BLaER1 treated with 17β-estradiol and CSF1 and Interleukin-3, amounts not matched to agents 10 nM and 100 nM (cell line): ENCODE data around the gene PLAC8L1.

Experiments used
- H3K27ac ChIP-seq, 11 experiments: shearing (Covaris generic); formaldehyde crosslinking; 2 replicates each; pipeline ENCODE4 v1.8.1; 2022
- H3K27me3 ChIP-seq, 11 experiments: shearing (Covaris generic); formaldehyde crosslinking; 2 replicates each; pipeline ENCODE4 v1.8.1; 2022
- H3K36me3 ChIP-seq, 11 experiments: shearing (Covaris generic); formaldehyde crosslinking; 2 replicates each; pipeline ENCODE4 v1.8.1; 2022
- H3K4me1 ChIP-seq, 10 experiments: shearing (Covaris generic); formaldehyde crosslinking; 2 replicates each; pipeline ENCODE4 v1.8.1; 2022
- H3K4me2 ChIP-seq, 11 experiments: shearing (Covaris generic); formaldehyde crosslinking; 2 replicates each; pipeline ENCODE4 v1.8.1; 2022
- H3K4me3 ChIP-seq, 10 experiments: shearing (Covaris generic); formaldehyde crosslinking; 2 replicates each; pipeline ENCODE4 v1.8.1; 2022
- H3K9ac ChIP-seq, 11 experiments: shearing (Covaris generic); formaldehyde crosslinking; 2 replicates each; pipeline ENCODE4 v1.8.1; 2022
- H3K9me3 ChIP-seq, 11 experiments: shearing (Covaris generic); formaldehyde crosslinking; replicated peaks in 1 of 11; 2 replicates each; pipeline ENCODE4 v1.8.1; 2022
- H4K20me1 ChIP-seq, 11 experiments: shearing (Covaris generic); formaldehyde crosslinking; 2 replicates each; pipeline ENCODE4 v1.8.1; 2022
- Cebpa-rat ChIP-seq, 11 experiments: shearing (Covaris generic); IDR thresholded peaks; 2 replicates each; pipeline ENCODE4 v1.8.1; 2022

The PLAC8L1 gene

DNA sequence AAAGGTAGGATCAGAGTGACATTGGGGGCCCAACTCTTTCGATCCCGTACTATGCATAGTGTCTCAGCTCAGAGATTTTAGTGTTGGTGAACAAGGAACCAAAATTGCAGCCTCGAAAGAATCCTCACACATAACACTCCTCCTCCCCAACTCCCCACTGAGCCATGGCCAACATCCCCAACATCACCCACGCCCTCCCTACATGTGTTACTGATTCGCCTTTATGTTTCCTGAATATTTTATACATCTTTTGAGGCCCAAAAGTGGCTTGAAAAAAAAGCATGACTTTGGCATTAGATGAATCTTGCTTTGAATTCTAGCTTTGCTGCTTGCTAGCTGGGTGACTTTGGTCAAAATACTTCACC is 45.2 kb downstream of the PLAC8L1 start:
- H3K9me3 ChIP-seq = no peaks in the 10 kb centered on the region; a peak in 1 of 22 replicates
- H3K4me1 ChIP-seq = peaks cover 0 to 10% (median 0%) of the 10 kb centered on the region in 10 experiments; a peak in 1 of 20 replicates
- no peak overlapping the region for H3K27ac ChIP-seq
- no peaks in the 10 kb centered on the region for H3K36me3 ChIP-seq
- H3K27me3 ChIP-seq = no peaks in the 10 kb centered on the region
- no peak overlapping the region for H3K9ac ChIP-seq
- no peaks in the 10 kb centered on the region for H4K20me1 ChIP-seq
- H3K4me2 ChIP-seq = no peak overlapping the region
- no peak for TF ChIP-seq Cebpa-rat (IDR thresholded peaks at IDR 0.05)
- no peak overlapping the region for H3K4me3 ChIP-seq

DNA sequence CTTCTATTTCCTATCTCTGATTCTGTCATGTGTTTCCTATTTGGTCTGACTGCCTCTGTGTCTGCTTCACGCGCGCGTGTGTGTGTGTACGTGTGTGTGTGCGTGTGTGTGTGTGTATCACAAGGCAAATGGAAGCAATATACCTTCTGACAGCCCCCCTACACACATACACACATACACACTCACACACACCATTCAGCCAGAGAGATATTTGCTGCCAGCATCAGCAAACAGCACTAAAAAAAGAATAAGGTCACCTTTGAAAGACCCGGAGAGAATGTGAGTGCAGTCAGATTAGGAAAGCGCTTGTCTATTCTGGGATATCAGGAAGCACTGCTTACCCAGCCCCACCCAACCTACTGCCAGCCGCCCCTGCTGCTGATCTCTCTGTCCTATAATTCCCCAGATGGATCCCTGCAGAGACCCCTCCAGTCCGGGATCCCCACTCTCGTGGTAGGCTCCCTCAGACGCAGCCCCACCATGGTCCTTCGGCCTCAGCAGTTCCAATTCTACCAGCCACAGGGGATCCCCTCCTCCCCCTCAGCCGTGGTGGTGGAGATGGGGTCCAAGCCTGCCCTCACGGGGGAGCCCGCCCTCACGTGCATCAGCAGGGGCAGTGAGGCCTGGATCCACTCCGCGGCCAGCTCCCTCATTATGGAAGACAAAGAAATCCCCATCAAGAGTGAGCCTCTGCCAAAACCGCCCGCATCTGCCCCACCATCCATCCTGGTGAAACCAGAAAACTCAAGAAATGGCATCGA is 45.7 kb downstream of the PLAC8L1 start:
- Histone ChIP-seq H4K20me1 (no peaks in the 10 kb centered on the region), H3K27ac (no peak overlapping the region), H3K9ac (no peak overlapping the region), H3K4me3 (no peak overlapping the region), H3K9me3 (no peaks in the 10 kb centered on the region; a peak in 1 of 22 replicates), H3K27me3 (no peaks in the 10 kb centered on the region), H3K4me2 (0 out of 22 replicates have a peak overlapping the region, but pooled peaks of 1 of the 11 experiments have one; percentile 8), H3K36me3 (no peaks in the 10 kb centered on the region), H3K4me1 (peaks cover 0 to 10% (median 0%) of the 10 kb centered on the region in 10 experiments; a peak in 1 of 20 replicates)
- TF ChIP-seq Cebpa-rat (IDR thresholded peaks at IDR 0.05) = no peak

DNA sequence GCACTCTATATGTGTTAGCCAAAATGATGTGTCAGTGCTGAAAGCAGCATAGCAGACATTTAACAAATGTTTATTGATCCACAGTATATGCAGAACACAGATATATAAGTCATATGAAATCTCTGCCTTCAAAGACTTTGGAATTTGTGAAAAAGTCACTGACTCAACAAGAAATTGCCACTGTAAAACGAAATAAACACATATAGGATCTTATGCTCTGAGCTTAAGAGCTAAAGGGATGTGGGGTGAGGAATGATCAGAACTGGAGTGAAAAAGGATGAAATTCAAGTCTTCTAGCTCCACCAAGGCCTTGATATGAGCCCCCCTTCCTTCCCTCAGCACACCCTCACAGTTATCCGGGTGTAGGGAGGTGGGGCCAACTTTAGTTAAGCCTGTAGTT is 49.9 kb downstream of the PLAC8L1 start:
- no peak overlapping the region for H3K4me2 ChIP-seq
- TF ChIP-seq Cebpa-rat (IDR thresholded peaks at IDR 0.05) = no peak
- H3K4me3 ChIP-seq = no peak overlapping the region
- H3K4me1 ChIP-seq = peaks cover 0 to 10% (median 0%) of the 10 kb centered on the region in 10 experiments; a peak in 1 of 20 replicates
- no peak overlapping the region for H3K27ac ChIP-seq
- no peak overlapping the region for H3K9ac ChIP-seq
- no peaks in the 10 kb centered on the region for H4K20me1 ChIP-seq
- no peaks in the 10 kb centered on the region for H3K36me3 ChIP-seq
- no peaks in the 10 kb centered on the region for H3K9me3 ChIP-seq
- no peaks in the 10 kb centered on the region for H3K27me3 ChIP-seq

DNA sequence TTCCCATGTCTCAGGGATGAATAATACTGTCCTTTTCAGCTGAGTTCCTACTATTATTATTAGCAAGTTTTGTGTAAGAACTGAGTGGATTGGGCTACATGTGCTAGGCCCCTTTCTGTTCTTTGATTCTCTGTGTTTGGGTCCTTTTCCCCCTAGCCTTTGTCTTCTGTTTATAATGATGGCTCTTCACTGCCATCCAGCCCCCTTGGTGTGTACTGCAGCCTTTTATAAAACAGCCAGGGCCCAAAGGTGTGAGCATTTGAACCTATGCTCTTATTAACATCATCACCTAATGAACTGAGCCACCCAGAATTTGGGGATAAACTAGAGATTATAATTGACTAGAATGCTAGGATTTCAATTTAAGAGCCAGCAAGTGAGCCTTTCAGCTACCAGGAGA is 52.6 kb downstream of the PLAC8L1 start:
- H3K9ac ChIP-seq = no peak overlapping the region
- H3K4me2 ChIP-seq = no peak overlapping the region
- TF ChIP-seq Cebpa-rat (IDR thresholded peaks at IDR 0.05) = no peak
- H3K27ac ChIP-seq = no peak overlapping the region
- no peaks in the 10 kb centered on the region for H3K27me3 ChIP-seq
- no peaks in the 10 kb centered on the region for H4K20me1 ChIP-seq
- H3K4me3 ChIP-seq = no peak overlapping the region
- H3K9me3 ChIP-seq = no peaks in the 10 kb centered on the region
- no peaks in the 10 kb centered on the region for H3K36me3 ChIP-seq
- peaks cover 0 to 8% (median 6%) of the 10 kb centered on the region in 10 experiments; a peak in 6 of 20 replicates for H3K4me1 ChIP-seq

DNA sequence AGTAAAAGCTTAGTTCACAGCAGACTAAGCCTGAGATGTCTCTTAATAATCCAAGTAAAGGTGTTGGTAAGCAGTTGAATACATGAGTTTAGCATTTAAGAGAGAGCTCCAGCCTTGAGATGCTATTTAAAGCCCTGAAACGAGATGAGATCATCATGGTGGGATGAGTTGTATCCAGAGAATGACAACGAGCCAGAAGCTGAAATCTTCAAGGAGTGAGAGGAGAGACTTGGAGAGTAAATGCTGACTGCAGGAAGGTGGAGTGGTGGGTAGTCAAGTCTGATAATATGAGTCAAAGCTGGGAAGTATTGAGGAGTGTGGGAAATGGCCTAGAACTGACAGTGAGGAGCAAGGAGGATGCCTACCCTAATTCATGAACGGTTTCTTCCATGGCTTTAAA is 53.7 kb downstream of the PLAC8L1 start:
- no peak overlapping the region for H3K4me3 ChIP-seq
- TF ChIP-seq Cebpa-rat (IDR thresholded peaks at IDR 0.05) = no peak
- no peak overlapping the region for H3K4me2 ChIP-seq

DNA sequence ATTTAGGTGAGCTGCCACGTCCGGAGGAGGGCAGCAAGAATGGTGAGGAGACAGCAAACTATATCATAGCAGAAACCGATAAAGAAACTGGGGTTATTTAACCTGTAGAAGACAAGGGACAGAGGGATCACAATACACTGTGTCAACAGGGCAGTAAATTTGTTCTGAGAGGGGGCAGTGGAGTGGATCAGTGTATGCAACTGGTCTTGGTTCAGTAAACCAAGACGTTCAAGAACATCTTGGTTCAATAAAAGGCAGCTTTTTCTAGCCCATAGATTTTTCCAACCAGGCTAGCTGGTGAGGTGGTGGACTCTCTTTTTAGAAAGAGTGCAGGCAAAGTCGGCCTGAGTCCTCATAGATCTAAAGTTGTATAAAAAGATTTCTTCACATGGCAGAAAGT is 55.3 kb downstream of the PLAC8L1 start:
- no peaks in the 10 kb centered on the region for H3K27me3 ChIP-seq
- H4K20me1 ChIP-seq = no peaks in the 10 kb centered on the region
- H3K9ac ChIP-seq = 0 out of 22 replicates have a peak overlapping the region, but pooled peaks of 1 of the 11 experiments have one; percentile 15
- TF ChIP-seq Cebpa-rat (IDR thresholded peaks at IDR 0.05) = no peak
- no peaks in the 10 kb centered on the region for H3K36me3 ChIP-seq
- H3K27ac ChIP-seq = 0 out of 22 replicates have a peak overlapping the region, but pooled peaks of 1 of the 11 experiments have one; percentile 5
- H3K4me1 ChIP-seq = peaks cover 0 to 8% (median 6%) of the 10 kb centered on the region in 10 experiments; a peak in 9 of 20 replicates
- H3K4me3 ChIP-seq = no peak overlapping the region
- peak overlapping the region in 4 of 11 experiments; percentile 2 to 34 (median 8); a peak in 6 of 22 replicates for H3K4me2 ChIP-seq
- no peaks in the 10 kb centered on the region for H3K9me3 ChIP-seq

More for the DNA sequence above, 53.7 kb downstream of the PLAC8L1 start:
- Histone ChIP-seq H3K9ac (no peak overlapping the region), H3K36me3 (no peaks in the 10 kb centered on the region), H3K27me3 (no peaks in the 10 kb centered on the region), H3K4me1 (peaks cover 0 to 8% (median 6%) of the 10 kb centered on the region in 10 experiments; a peak in 9 of 20 replicates), H3K9me3 (no peaks in the 10 kb centered on the region), H4K20me1 (no peaks in the 10 kb centered on the region), H3K27ac (no peak overlapping the region)

DNA sequence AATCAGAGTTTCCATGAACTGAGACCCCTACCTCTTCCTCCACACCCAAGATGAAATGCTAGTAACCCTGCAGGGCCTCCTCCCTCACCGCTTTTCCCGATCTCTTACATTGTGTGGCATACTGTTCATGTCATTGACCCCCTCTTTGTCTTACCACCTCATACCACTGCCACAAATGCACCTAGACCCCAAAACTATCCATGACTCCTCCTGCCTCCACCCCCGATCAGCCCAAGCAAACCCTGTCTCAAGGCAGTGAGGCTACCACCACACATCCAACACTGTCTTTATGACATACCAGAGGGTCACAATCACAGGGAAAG is 55.7 kb downstream of the PLAC8L1 start:
- H3K4me2 ChIP-seq = peak overlapping the region in 3 of 11 experiments; percentile 3 to 34 (median 13); a peak in 6 of 22 replicates
- 0 out of 22 replicates have a peak overlapping the region, but pooled peaks of 1 of the 11 experiments have one; percentile 15 for H3K9ac ChIP-seq
- TF ChIP-seq Cebpa-rat (IDR thresholded peaks at IDR 0.05) = no peak

DNA sequence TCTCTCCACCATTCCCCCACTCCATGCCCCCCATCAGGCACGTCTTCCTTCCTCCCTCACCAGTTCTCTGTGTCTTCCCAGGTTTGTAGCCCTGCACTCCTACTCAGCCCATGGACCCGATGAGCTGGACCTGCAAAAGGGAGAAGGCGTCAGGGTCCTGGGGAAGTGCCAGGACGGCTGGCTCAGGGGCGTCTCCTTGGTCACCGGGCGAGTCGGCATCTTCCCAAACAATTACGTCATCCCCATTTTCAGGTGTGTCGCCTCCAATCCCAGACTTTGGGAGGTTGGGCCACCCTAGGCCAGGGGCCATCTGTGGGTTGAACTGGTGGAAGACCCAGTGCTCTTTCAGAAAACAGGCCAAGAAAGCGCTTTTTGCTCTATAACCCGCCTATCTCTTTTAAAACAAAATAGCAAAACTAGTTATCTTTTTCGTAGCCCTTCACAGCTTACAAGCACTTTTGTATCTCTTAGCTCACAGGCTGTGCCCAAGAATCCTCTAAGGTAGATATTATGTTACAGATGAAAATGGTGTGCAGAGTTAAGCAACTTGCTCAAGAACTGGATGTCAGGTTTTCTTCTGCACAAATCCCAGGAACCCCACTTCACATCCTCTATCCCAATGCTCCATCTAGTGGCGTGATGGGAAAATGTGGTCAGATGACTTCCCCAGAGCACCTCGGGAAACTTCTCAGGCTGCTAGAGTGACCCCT is 56.2 kb downstream of the PLAC8L1 start:
- no peak for TF ChIP-seq Cebpa-rat (IDR thresholded peaks at IDR 0.05)
- no peaks in the 10 kb centered on the region for H3K27me3 ChIP-seq
- H3K36me3 ChIP-seq = no peaks in the 10 kb centered on the region
- H3K27ac ChIP-seq = no peak overlapping the region
- H3K9me3 ChIP-seq = no peaks in the 10 kb centered on the region
- H3K4me1 ChIP-seq = peaks cover 0 to 8% (median 6%) of the 10 kb centered on the region in 10 experiments; a peak in 9 of 20 replicates
- no peak overlapping the region for H3K9ac ChIP-seq
- H3K4me3 ChIP-seq = no peak overlapping the region
- H4K20me1 ChIP-seq = no peaks in the 10 kb centered on the region
- H3K4me2 ChIP-seq = no peak overlapping the region

More for the DNA sequence above, 55.7 kb downstream of the PLAC8L1 start:
- Histone ChIP-seq H3K9me3 (no peaks in the 10 kb centered on the region), H3K27ac (peak overlapping the region in 1 of 11 experiments; percentile 5; a peak in 1 of 22 replicates), H3K27me3 (no peaks in the 10 kb centered on the region), H3K36me3 (no peaks in the 10 kb centered on the region), H4K20me1 (no peaks in the 10 kb centered on the region), H3K4me3 (no peak overlapping the region), H3K4me1 (peaks cover 0 to 8% (median 6%) of the 10 kb centered on the region in 10 experiments; a peak in 9 of 20 replicates)

DNA sequence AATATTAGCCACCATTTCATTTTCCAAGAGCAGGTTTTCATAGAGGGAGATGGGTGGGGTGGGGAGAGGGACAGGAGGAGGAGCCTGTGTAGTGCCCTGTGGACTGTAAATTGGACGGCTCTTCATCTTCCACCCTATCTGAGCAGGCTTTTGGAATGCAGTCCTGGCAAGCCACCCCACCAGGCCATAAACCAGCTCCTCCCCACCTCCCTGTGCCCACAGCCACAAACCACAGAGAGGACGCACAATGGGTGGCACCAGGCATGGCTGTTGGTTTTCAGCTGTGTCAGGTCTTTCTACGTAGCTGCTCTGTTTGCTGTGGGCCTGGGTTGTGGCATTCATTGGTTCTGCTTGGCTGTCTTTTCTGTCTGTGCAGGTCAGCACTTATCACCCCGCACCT is 58.0 kb downstream of the PLAC8L1 start:
- no peak for TF ChIP-seq Cebpa-rat (IDR thresholded peaks at IDR 0.05)
- Histone ChIP-seq H3K4me1 (peaks cover 5 to 15% (median 8%) of the 10 kb centered on the region in 10 experiments; a peak in 12 of 20 replicates), H3K4me3 (no peak overlapping the region), H4K20me1 (no peaks in the 10 kb centered on the region), H3K27me3 (no peaks in the 10 kb centered on the region), H3K27ac (no peak overlapping the region), H3K36me3 (no peaks in the 10 kb centered on the region), H3K9me3 (no peaks in the 10 kb centered on the region), H3K9ac (no peak overlapping the region), H3K4me2 (0 out of 22 replicates have a peak overlapping the region, but pooled peaks of 2 of the 11 experiments have one; percentile 3 to 6)
